A673 (cell line): ENCODE data around the gene ITIH1. TPM values are rescaled to one million over a fixed set of nuclear protein-coding genes. Genes with fewer than 3 reads are reported as not detected.

Source experiments
- BruUV-seq: library from RNA; stranded (reverse); fragments of 400-500 nt; replicated peaks from 2 replicates; lab custom pipeline; 2021; lab: Mats Ljungman, UMichigan
- CTCF ChIA-PET: fragments of 300-600 bp; sonication (Branson Sonifier 250); formaldehyde crosslinking; loops from one replicate; lab custom pipeline; 2022; ENCODE audit warnings: antibody characterized with exemption; lab: Charles Lee
- POLR2A ChIA-PET: fragments of 300-600 bp; sonication (Branson Sonifier 250); formaldehyde crosslinking; loops from one replicate; lab custom pipeline; 2022; ENCODE audit warnings: antibody characterized with exemption; ENCODE audit not compliant: low non-redundant PET; lab: Charles Lee
- DNase-seq: peaks from one replicate; pipeline ENCODE4 v3.0.0-alpha.2; 2015; ENCODE audit warnings: low spot score
- H3K27ac ChIP-seq: fragments of 200-600 bp; sonication (generic); 2 replicates; pipeline ENCODE4 v1.5.1; 2016; ENCODE audit warnings: mixed run types, low read depth, mild to moderate bottlenecking, mixed read lengths, antibody characterized with exemption, low read length; ENCODE audit not compliant: poor library complexity, severe bottlenecking
- H3K27me3 ChIP-seq: fragments of 200-600 bp; sonication (generic); replicated peaks from 2 replicates; pipeline ENCODE4 v1.6.1; 2017; ENCODE audit warnings: mixed run types, low read depth, mild to moderate bottlenecking, mixed read lengths, antibody characterized with exemption, low read length; ENCODE audit not compliant: insufficient read depth, poor library complexity
- H3K36me3 ChIP-seq: fragments of 200-600 bp; sonication (generic); 2 replicates; pipeline ENCODE4 v1.6.1; 2016; ENCODE audit warnings: mixed run types, mild to moderate bottlenecking, mixed read lengths, antibody characterized with exemption, low read length; ENCODE audit not compliant: insufficient read depth, poor library complexity, severe bottlenecking
- H3K4me1 ChIP-seq: fragments of 200-600 bp; sonication (generic); 2 replicates; pipeline ENCODE4 v1.6.1; 2017; ENCODE audit warnings: mixed run types, mild to moderate bottlenecking, mixed read lengths, antibody characterized with exemption, low read length; ENCODE audit not compliant: insufficient read depth, poor library complexity, severe bottlenecking
- H3K4me3 ChIP-seq: fragments of 200-600 bp; sonication (generic); 2 replicates; pipeline ENCODE4 v1.5.1; 2016; ENCODE audit warnings: low read depth, mixed run types, mild to moderate bottlenecking, mixed read lengths, low read length; ENCODE audit not compliant: poor library complexity, severe bottlenecking
- H3K9me3 ChIP-seq: fragments of 200-600 bp; sonication (generic); 2 replicates; pipeline ENCODE4 v1.6.1; 2016; ENCODE audit warnings: mixed run types, low read depth, mild to moderate bottlenecking, mixed read lengths, antibody characterized with exemption, low read length; ENCODE audit not compliant: poor library complexity, severe bottlenecking
- EZH2 ChIP-seq: fragments of 200-600 bp; sonication (generic); IDR thresholded peaks from 2 replicates; pipeline ENCODE4 v1.6.1; 2017; ENCODE audit warnings: borderline replicate concordance, low read depth, mild to moderate bottlenecking, mixed read lengths, antibody characterized with exemption, low read length; ENCODE audit not compliant: poor library complexity, severe bottlenecking
- intact Hi-C: fragments of 100-400 bp; cut with micrococcal nuclease; formaldehyde crosslinking; loops from one replicate; pipeline ENCODE4 v1.10.0; 2022; ENCODE audit not compliant: unreplicated experiment
- total RNA-seq: library from RNA; stranded (reverse); gene quantifications from 2 replicates; pipeline ENCODE4 v1.2.3, GENCODE V29; 2021
- TF ChIP-seq, protein P1 (sequence below): fragments of 300-800, 200-600 bp; sonication (generic); conservative IDR thresholded peaks from 2 replicates; pipeline ENCODE4 v1.5.1; 2017; ENCODE audit warnings: low read depth, mild to moderate bottlenecking, antibody characterized with exemption, low read length, moderate library complexity, mixed read lengths

ITIH1 gene
- total RNA-seq, 1 experiment from 2014 or later, result not detected

DNA sequence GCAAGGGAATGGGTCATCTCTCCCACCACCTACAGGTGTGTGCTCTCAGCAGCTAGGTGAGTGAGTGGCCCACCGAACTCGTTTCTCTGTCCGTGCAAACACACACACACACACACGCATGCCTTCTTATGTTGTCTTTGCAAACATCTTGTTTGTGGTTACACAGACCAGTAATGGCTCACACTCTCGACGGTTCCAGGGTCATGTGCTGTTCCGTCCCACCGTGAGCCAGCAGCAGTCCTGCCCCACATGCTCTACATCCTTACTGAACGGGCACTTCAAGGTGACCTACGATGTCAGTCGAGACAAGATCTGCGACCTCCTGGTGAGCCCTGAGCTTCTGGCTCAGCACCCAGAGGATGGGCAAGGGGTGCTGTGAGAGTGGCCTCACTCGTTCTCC lies 4.3 kb downstream of the ITIH1 start:
- no peaks in the 10 kb centered on the region for H3K4me1 ChIP-seq
- H3K9me3 ChIP-seq, result no peaks in the 10 kb centered on the region
- DNase-seq, result no peak
- ChIA-PET POLR2A (no interaction called here), CTCF (no interaction called here)
- intact Hi-C loops, result no loop called here
- H3K27ac ChIP-seq, result no peak overlapping the region
- no peak for TF ChIP-seq EZH2
- TF ChIP-seq, protein P1, sequence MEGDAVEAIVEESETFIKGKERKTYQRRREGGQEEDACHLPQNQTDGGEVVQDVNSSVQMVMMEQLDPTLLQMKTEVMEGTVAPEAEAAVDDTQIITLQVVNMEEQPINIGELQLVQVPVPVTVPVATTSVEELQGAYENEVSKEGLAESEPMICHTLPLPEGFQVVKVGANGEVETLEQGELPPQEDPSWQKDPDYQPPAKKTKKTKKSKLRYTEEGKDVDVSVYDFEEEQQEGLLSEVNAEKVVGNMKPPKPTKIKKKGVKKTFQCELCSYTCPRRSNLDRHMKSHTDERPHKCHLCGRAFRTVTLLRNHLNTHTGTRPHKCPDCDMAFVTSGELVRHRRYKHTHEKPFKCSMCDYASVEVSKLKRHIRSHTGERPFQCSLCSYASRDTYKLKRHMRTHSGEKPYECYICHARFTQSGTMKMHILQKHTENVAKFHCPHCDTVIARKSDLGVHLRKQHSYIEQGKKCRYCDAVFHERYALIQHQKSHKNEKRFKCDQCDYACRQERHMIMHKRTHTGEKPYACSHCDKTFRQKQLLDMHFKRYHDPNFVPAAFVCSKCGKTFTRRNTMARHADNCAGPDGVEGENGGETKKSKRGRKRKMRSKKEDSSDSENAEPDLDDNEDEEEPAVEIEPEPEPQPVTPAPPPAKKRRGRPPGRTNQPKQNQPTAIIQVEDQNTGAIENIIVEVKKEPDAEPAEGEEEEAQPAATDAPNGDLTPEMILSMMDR, result no peak
- no peak overlapping the region for H3K4me3 ChIP-seq
- no peaks in the 10 kb centered on the region for H3K36me3 ChIP-seq
- H3K27me3 ChIP-seq, result no peaks in the 10 kb centered on the region
- no TSS peak for BruUV-seq

DNA sequence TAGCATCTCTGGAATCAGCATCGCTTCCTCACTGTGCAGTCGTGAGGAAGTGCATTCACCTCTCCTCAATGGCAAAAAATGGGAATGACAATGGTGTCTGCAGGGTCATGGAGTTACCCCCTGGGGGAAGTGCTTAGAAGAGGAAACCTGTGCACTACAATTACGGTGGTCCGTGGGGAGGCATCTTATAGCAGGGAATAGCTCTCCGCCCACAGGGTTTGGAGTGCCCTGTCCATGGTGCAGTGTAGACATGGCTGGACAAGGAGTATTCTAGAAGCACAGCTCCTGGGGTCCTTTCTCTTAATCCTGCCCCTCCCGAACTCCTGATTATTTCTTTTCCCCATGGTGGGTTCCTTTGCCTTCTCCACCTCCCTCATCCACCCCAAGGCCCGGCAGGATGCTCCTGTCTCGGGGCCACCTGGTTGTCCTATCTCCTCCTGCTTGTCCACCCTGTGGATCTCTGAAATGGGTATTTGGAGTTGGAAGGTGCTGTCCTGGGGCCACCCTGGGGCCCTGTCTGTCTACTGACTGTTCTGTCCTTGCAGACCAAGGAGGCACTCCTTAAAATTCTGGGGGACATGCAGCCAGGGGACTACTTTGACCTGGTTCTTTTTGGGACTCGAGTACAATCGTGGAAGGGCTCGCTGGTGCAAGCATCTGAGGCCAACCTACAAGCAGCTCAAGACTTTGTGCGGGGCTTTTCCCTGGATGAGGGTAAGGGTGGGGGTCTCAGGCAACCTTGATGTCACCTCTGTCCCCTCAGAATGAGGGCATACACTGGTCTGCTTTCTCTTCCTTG lies 5.2 kb downstream of the ITIH1 start:
- Histone ChIP-seq H3K9me3 (no peaks in the 10 kb centered on the region), H3K27ac (no peak overlapping the region), H3K27me3 (no peaks in the 10 kb centered on the region), H3K36me3 (no peaks in the 10 kb centered on the region), H3K4me3 (no peak overlapping the region), H3K4me1 (no peaks in the 10 kb centered on the region)
- ChIA-PET POLR2A (no interaction called here), CTCF (no interaction called here)
- TF ChIP-seq, protein P1, result no peak
- TF ChIP-seq EZH2, result no peak
- BruUV-seq, result no TSS peak
- DNase-seq, result no peak
- intact Hi-C loops, result no loop called here

DNA sequence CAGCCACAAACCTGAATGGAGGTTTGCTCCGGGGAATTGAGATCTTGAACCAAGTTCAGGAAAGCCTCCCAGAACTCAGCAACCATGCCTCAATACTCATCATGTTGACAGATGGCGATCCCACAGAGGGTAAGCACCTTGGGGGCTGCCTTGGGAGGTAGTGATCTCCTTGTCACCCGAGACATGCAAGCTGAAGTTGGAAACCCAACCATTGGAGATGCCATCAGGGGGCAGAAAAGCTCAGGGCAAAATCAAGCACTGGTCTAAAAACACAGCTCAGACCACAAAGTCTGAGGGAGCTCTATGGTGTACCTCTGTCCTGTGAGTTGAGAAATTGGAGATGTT lies 5.8 kb downstream of the ITIH1 start:
- intact Hi-C loops, result no loop called here
- no TSS peak for BruUV-seq
- Histone ChIP-seq H3K4me1 (no peaks in the 10 kb centered on the region), H3K4me3 (no peak overlapping the region), H3K36me3 (no peaks in the 10 kb centered on the region), H3K9me3 (no peaks in the 10 kb centered on the region), H3K27me3 (no peaks in the 10 kb centered on the region), H3K27ac (no peak overlapping the region)
- no peak for DNase-seq
- POLR2A ChIA-PET, result no interaction called here
- TF ChIP-seq, protein P1, result no peak
- no peak for TF ChIP-seq EZH2
- CTCF ChIA-PET, result no interaction called here
